Measurements from ENCODE around the gene ARAF.

DNA sequence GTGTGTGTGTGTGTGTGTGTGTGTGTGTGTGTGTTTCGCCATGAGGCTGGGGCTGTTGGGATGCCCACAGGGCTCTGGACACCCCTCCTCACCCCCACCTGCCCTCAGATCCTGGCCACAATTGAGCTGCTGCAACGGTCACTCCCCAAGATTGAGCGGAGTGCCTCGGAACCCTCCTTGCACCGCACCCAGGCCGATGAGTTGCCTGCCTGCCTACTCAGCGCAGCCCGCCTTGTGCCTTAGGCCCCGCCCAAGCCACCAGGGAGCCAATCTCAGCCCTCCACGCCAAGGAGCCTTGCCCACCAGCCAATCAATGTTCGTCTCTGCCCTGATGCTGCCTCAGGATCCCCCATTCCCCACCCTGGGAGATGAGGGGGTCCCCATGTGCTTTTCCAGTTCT lies 10.2 kb downstream of the ARAF start:
- TF ChIP-seq, protein P1, sequence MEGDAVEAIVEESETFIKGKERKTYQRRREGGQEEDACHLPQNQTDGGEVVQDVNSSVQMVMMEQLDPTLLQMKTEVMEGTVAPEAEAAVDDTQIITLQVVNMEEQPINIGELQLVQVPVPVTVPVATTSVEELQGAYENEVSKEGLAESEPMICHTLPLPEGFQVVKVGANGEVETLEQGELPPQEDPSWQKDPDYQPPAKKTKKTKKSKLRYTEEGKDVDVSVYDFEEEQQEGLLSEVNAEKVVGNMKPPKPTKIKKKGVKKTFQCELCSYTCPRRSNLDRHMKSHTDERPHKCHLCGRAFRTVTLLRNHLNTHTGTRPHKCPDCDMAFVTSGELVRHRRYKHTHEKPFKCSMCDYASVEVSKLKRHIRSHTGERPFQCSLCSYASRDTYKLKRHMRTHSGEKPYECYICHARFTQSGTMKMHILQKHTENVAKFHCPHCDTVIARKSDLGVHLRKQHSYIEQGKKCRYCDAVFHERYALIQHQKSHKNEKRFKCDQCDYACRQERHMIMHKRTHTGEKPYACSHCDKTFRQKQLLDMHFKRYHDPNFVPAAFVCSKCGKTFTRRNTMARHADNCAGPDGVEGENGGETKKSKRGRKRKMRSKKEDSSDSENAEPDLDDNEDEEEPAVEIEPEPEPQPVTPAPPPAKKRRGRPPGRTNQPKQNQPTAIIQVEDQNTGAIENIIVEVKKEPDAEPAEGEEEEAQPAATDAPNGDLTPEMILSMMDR (IDR thresholded peaks at IDR 0.05) = no peak
- TF ChIP-seq POLR2A (IDR thresholded peaks at IDR 0.05) = no peak
